RCC 7860 (cell line): ENCODE results near the gene PTCH2.

Source experiments
- DNase-seq: peaks from one replicate; pipeline ENCODE4 v3.0.0-alpha.2; 2015; ENCODE audit warnings: low spot score
- FAIRE-seq: peaks from 2 replicates; lab custom pipeline; 2012; peaks lifted over from hg19 to GRCh38; lab: Jason Lieb, UNC

PTCH2 gene

DNA sequence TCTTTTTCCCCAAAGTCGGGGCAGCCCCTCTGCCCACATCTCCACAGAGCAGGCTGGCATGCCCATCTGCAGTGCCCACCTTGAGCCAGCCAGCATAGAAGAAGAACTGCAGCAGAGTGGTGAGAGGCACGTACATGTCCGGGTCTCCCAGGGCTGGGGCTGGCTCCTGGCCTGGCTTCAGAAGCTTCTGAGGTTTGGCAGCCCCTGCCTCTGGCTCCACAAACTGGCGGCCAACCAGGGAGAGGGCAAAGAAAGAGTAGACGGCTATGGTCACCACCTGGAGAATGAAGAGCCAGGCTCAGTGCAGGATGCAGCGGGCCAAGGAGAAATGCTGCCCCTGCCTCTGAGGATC is 58.0 kb downstream of the PTCH2 start:
- no peak for FAIRE-seq
- DNase-seq: no peak

DNA sequence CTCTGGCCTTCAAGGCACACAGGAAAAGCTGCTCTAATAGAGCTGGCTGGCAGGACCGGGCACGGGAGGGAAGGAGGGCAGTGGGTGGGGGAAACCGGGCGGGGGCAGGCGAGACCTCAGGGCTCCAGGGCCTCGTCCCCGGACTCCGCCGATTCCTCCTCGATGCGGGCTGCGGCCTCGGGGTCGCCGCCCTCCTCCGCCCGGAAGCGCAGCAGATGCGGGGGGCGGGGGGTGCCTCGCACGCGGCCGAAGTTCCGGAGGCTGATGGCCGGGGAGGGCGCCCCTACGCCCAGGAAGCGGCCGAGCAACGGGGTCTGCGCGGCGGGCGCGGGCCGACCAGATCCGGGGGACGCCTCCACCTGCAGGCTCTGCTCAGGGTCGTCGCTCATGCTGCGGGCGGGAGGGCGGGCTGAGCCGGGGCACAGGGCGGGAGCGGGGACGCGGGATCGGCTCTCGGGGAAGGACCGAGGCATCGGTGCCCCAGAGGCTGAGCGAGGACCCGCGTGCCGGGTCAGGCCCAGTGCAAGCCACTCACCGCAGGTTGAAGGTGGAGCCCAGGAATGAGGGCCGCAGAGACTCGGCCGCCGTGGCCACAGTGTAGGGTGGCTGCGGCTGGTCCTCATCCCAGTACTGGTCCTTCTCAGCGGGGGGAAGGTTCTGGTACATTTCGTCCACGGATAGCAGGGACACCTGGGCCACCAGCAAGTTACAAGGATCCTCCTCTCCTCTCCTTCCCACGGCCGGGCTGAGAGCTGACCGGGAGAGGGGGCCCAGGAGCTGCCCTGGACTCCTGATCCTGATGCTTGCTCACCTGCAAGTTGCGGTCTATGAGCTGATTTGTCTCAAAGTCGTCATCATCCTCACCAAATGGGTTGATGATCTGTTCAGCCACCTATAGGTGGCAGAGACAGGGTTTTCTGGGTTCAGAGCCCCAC is 58.7 kb downstream of the PTCH2 start:
- FAIRE-seq (no peak), DNase-seq (no peak)

DNA sequence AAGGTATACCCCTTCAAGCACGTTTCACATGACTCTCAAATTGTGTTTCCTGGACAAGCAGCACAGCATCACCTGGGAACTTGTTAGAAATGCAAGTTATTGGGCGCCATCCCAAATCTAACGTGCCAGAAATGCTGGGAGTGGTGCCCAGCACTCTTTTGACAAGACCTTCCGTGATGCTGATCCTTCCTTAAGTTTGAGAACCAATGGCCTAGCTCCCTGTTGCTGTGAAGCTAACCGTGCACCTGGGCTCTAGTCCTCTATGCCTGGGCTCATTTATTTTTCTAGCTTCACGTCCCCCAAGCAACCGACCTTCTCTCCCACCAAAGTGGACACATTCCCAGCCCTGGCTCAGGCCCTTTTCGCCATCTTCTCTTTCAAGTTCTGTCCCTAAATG is 59.4 kb downstream of the PTCH2 start:
- no peak for FAIRE-seq
- no peak for DNase-seq

DNA sequence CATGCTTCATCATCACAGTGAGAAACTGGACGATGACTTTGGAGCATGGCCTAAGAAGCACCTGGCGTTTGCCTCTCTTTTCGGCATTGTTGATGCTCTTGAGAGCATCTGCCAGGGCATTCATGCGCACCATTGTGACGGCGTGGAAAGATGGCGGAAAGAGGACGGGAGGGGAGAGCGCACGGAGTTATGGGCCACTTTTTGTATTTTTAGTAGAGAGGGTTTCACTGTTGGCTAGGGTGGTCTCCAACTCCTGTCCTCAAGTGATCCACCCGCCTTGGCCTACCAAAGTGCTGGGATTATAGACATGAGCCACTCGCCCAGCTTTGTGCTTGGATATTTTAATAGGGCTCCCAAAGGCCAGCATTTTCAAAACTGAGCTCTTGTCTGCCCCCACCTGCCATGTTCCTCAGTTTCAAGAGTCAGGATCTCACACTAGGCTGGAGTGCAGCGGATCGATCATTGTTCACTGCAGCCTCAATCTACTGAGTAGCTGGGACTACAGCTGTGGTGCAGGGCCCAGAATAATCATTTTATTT is 62.4 kb downstream of the PTCH2 start:
- FAIRE-seq (no peak), DNase-seq (no peak)

DNA sequence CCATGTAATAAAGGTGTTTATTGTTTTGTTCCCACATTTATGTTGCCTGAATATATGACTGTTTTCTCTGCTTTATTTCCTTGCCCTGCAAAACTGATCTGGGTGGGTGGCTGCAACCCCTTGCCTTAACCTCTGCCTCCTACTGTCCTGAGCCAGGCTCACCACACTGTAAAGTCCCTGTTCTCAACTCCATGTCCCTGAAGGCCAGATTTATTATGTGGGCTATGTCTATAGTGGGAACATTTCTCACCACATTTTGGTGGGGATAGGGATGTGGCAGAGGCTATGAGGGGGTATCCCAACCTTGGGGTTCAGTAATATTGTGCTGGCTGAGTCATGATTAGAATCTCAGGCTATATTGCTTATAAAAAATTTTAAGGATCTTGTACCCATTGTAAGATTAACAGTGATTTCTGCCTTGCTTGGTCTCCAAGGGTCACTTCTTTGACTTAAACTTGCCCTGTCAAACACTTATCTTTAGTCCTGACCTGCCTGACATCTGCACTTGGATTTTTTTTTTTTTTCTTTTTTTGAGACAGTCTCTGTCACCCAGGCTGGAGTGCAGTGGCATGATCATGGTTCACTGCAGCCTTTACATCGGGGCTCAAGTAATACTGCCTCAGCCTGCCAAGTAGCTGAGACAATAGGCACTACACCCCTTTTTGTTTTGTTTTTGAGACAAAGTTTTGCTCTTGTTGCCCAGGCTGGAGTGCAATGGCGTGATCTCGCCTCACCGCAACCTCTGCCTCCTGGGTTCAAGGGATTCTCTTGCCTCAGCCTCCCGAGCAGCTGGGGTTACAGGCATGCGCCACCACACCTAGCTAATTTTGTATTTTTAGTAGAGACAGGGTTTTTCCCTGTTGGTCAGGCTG is 64.1 kb downstream of the PTCH2 start:
- FAIRE-seq: no peak
- no peak for DNase-seq

DNA sequence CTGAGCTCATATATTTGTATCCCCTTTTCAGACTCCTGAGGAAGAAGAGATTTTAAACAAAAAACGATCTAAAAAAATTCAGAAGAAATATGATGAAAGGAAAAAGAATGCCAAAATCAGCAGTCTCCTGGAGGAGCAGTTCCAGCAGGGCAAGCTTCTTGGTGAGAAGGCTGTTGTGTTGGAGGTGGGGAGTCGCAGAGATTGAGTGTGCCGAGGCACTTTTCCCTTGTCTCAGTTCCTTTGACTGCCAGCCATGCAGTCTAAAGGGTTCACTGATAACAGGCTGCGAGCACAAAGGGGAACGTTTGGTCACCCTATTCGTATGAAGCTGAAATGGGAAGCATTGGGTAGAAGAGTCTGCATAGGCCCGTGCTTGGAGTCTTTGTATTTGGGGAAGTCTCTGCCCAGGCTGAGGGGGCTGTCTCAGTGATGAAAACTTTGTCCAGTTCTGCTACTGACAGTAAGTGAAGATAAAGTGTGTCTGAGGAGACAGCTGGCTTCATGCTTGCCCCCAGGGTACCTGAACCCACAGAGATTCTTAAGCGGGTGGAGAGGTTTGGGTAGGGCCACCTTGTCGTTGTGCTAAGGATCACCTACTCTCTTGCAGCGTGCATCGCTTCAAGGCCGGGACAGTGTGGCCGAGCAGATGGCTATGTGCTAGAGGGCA is 65.0 kb downstream of the PTCH2 start:
- FAIRE-seq: no peak
- DNase-seq: no peak

DNA sequence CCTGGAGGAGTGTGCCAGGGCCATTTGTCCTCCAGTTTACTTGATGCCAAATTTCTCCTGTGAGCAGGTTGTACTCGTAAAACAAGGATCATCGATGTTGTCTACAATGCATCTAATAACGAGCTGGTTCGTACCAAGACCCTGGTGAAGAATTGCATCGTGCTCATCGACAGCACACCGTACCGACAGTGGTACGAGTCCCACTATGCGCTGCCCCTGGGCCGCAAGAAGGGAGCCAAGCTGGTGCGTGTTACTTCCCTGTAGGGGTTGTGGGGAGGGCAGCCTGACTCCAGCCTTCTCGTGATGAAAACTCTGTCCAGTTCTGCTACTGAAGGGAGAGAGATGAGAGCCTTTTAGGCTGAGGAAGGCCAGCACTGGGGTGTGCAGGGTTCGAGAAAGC is 65.5 kb downstream of the PTCH2 start:
- FAIRE-seq: no peak
- no peak for DNase-seq

DNA sequence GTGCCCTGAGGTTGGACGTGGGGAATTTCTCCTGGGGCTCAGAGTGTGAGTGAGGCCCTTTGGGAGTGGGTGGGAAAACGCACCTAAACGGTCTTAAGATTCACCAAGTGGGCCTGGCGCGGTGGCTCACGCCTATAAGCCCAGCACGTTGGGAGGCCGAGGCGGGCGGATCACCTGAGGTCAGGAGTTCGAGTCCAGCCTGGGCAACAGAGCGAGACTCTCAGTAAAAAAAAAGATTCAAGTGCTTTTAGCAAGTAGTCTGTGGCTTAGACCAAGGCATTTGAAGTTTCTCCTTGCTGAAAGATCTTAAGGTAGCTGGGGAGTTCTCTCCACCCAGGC is 66.4 kb downstream of the PTCH2 start:
- no peak for DNase-seq
- FAIRE-seq: no peak

DNA sequence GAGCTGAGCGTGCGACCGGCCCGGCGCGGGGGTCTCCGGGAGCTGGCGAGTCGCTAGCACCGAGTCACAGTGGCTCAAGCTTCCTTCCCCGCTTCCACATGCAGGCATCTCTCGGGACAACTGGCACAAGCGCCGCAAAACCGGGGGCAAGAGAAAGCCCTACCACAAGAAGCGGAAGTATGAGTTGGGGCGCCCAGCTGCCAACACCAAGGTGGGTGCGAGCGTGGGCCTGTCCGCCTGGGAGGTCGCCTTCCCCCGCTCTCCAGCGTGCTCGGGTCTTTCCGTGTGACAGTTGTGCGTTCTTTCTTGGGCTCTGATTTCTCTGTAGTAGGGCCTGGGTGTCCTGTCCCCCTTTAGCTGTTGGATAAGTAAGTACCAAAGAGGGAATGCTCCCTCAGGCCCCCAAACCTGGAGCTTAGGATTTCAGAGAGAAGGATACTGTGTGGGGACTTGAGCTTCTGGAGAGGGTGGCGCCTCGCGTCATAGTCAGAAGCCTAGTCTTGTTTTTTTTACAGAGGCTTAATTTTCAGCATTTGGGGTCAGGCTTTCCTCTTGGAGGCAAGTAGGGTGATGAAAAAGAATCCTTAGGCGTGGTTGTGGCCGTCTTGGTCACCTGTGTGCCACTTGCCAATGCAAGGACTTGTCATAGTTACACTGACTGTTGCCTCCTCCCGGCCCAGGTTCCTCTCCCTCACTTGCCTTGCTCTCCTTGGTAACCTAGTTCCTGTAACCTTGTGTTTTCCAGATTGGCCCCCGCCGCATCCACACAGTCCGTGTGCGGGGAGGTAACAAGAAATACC is 66.9 kb downstream of the PTCH2 start:
- FAIRE-seq: no peak
- peak; percentile 33 for DNase-seq

DNA sequence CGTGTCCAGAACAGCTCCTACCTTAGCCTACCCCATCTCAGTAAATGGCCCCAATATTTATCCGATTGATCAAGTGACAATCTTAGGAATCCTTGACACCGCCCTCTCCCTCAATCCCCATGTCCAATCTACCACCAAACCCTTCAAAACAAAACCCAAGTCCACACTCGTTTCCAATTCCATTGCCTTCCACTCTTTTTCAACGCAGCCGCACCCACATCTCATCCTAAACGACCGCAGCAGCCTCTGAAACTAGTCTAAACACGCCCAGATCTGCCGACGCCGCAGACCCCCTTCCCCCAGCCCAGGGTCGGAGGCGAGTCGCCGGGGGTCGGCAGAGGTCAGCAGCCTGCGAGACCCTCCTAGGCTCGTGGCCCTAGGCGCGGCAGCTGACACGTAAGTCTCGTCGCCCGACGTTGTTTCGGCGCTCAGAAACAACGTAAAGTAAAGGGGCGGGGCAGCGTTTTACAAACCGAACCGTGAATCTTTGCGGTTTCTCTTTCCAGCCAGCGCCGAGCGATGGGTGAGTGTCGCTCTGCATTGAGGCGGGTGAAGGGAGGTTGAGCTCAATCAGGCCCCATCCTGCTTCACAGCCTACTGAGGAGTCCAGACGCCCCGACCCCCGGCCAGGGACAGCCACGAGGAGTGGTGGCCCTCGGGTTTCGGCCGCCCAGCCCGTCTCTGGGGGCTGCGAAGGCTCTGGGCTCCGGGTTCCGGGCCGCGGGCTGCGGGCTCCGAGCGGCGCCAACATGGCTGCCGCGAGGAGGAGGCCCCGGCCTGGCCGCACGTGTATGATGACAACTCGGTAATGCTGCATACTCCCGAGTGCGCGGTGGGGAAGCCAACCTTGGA is 67.7 kb downstream of the PTCH2 start, which contains the start of gene RPS8:
Gene RPS8, plus strand, starts transcription at position 463 of the 852 bp plus-strand sequence. Its CDS starts 57 bp downstream, at position 520.
- FAIRE-seq (no peak), DNase-seq (peak; percentile 85)
